Pancreas (tissue), 10 donors: ENCODE results near the gene SKA3. TPM values are rescaled to one million over a fixed set of nuclear protein-coding genes. Genes with fewer than 3 reads are reported as not detected.
"Not testable (repeated sequence)": the region's sequence is repeated elsewhere in the genome, so short reads cannot be mapped to it uniquely, and the experiment has no call there.

Source experiments
- ATAC-seq, 4 donors: fragments of 200-7000 bp; cut with Tn5 transposase; one replicate each; pipeline versions ENCODE4 v1.8.0 to v1.9.1; 2020; ENCODE audit warnings: mild to moderate bottlenecking in 4 of 4, moderate library complexity in 4 of 4
- DNase-seq, 6 donors: peaks; one replicate each; pipeline ENCODE4 v3.0.0-alpha.2; 2020
- FAIRE-seq: peaks from 2 replicates; lab custom pipeline; 2012; peaks lifted over from hg19 to GRCh38; lab: Jason Lieb, UNC
- H3K27ac ChIP-seq, 4 donors: fragments of 200-600 bp; sonication (generic); 1 replicate in 3 of 4; 2 replicates in 1 of 4; pipeline versions ENCODE4 v1.5.0 to v1.8.0; 2020
- H3K27me3 ChIP-seq, 4 donors: fragments of 200-600 bp; one replicate each; pipeline ENCODE4 v1.8.0; 2021
- H3K36me3 ChIP-seq, 3 donors: fragments of 200-600 bp; sonication (generic) in 1 of 3; one replicate each; pipeline versions ENCODE4 v1.5.0 to v1.8.0; 2020 to 2021
- H3K4me1 ChIP-seq, 3 donors: fragments of 200-600 bp; one replicate each; pipeline ENCODE4 v1.8.0; 2021
- H3K4me3 ChIP-seq, 4 donors: fragments of 200-600 bp; sonication (generic) in 2 of 4; one replicate each; pipeline versions ENCODE4 v1.5.0 to v1.8.0; 2020 to 2021
- H3K9me3 ChIP-seq, 4 donors: fragments of 200-600 bp; one replicate each; pipeline ENCODE4 v1.8.0; 2021
- WGBS, 2 donors: extraction: QIAGEN DNeasy Blood & Tissue Kit; methylation state at CpG; one replicate each; pipeline ENCODE4 v1.1.7; 2013; 5-methylcytosine and 5-hydroxymethylcytosine counted together
- intact Hi-C, 3 donors: fragments of 100-400 bp; cut with DNase I; formaldehyde crosslinking; loops; one replicate each; pipeline versions ENCODE4 v1.11.1 to v1.14.2; 2022
- polyA plus RNA-seq, 2 donors: library from polyadenylated mRNA; stranded (reverse); fragments of 200-250 nt; gene quantifications; one replicate each; pipeline ENCODE4 v1.2.3, GENCODE V29; 2013
- total RNA-seq, 6 donors: library from RNA; stranded (reverse); fragmentation: NEBNext Ultra II Directional in 4 of 6; extraction: Animal tissue kit (Norgen Biotek cat#: 25700) in 4 of 6; gene quantifications; one replicate each; pipeline versions ENCODE4 v1.2.1 to v1.2.4, GENCODE V29; 2021 to 2023
- TF ChIP-seq, protein P1 (sequence below), 4 donors: fragments of 200-600 bp; sonication (generic) in 3 of 4; IDR thresholded peaks; one replicate each; pipeline versions ENCODE4 v1.5.0 to v1.8.0; 2021; ENCODE audit warnings: antibody characterized with exemption in 4 of 4
- donor health status: healthy with polysubstance abuse.
- donor health status: DM: no; HTN: no; CAD: no; lungs with moderate emphysema.
- donor health status: DM: no; HTN: no; CAD: no.
- donor health status: control.
- donor health status: control.
- donor health status: Bipolar disorder and iron deficiency.
- donor health status: DM: yes; HTN: yes; CAD: no.
- donor health status: DM: no; HTN: no; CAD: no.
- donor health status: DM: no; HTN: no; CAD: no.
- donor health status: DM: yes; HTN: yes; CAD: no.

The SKA3 gene
- total and polyA plus RNA-seq, 8 donors: 0.11 to 1.2 (median 0.41) TPM; not detected in 1

DNA sequence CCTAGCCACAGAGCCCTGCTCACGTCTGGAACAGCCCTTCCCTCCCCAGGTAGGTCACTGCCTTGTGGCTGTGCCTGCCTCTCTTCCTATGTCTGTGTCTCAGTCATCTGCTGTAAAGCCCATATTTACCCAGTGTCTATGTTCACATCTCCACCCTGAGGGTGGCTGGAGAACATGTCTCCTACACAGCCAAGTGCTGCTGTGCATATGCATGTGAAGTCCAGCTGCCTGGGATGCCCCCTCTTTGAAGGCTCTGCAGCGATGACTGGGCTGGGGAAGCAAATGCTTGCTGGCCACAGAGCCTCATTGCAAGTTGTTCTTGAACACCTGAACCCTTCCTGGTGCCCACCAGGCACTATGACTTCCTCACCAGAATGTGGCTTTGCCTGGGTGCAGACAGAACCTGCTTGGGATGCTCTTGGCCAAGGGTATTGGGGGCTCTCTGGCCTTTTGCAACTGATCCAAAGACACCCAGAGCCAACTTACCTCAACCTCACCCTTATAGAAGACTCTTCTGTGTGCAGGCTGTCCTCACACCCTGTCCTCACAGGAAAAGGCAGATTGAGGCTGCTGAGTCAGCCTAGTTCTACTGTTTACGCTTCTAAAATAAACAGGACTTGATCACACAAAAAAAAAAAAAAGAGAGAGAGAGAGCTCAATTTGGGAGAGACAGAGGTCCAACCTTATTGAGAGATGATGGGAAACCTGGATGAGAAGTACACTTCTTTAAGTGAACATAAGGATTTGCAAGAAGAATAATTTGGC is 26.6 kb upstream of the SKA3 start:
- DNase-seq (no peak), ATAC-seq (no peak), FAIRE-seq (no peak)
- no peaks in the 10 kb centered on the region for H3K4me1 ChIP-seq
- H3K36me3 ChIP-seq: no peaks in the 10 kb centered on the region
- no peak overlapping the region for H3K4me3 ChIP-seq
- no peaks in the 10 kb centered on the region for H3K9me3 ChIP-seq
- TF ChIP-seq, protein P1, sequence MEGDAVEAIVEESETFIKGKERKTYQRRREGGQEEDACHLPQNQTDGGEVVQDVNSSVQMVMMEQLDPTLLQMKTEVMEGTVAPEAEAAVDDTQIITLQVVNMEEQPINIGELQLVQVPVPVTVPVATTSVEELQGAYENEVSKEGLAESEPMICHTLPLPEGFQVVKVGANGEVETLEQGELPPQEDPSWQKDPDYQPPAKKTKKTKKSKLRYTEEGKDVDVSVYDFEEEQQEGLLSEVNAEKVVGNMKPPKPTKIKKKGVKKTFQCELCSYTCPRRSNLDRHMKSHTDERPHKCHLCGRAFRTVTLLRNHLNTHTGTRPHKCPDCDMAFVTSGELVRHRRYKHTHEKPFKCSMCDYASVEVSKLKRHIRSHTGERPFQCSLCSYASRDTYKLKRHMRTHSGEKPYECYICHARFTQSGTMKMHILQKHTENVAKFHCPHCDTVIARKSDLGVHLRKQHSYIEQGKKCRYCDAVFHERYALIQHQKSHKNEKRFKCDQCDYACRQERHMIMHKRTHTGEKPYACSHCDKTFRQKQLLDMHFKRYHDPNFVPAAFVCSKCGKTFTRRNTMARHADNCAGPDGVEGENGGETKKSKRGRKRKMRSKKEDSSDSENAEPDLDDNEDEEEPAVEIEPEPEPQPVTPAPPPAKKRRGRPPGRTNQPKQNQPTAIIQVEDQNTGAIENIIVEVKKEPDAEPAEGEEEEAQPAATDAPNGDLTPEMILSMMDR (IDR thresholded peaks at IDR 0.05): no peak
- H3K27me3 ChIP-seq: no peaks in the 10 kb centered on the region
- no peak overlapping the region for H3K27ac ChIP-seq
- WGBS, 2 donors: 36 to 41% methylated on average over 3 of the region's 3 CpGs
- intact Hi-C loops: no loop called here

DNA sequence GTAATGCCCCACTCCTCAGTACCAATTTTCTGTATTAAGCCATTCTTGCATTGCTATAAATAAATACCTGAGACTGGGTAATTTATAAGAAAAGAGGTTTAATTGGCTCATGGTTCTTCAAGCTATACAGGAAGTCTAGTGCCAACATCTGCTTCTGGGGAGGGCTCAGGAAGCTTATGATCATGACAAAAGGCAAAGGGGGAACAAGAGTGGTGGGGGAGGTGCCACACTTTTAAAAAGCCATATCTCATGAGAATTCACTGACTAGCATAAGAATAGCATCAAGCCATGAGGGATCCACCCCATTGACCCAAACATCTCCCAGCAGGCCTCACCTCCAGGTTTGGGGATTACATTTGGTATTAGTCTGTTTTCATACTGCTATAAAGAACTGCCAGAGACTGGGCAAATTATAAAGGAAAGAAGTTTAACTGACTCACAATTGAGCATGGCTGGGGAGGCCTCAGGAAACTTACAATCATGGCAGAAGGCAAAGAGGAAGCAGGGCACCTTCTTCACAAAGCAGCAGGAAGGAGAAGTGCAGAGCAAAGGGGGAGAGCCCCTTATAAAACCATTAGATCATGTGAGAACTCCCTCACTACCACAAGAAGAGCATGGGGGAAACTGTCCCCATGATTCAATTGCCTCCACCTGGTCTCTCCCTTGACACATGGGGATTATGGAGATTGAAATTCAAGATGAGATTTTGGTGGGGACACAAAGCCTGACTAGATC is 25.3 kb upstream of the SKA3 start:
- H3K9me3 ChIP-seq, H3K4me1 ChIP-seq, H3K36me3 ChIP-seq, H3K27ac ChIP-seq, intact Hi-C loops, H3K27me3 ChIP-seq, ATAC-seq, DNase-seq, H3K4me3 ChIP-seq, FAIRE-seq: not testable (repeated sequence)

DNA sequence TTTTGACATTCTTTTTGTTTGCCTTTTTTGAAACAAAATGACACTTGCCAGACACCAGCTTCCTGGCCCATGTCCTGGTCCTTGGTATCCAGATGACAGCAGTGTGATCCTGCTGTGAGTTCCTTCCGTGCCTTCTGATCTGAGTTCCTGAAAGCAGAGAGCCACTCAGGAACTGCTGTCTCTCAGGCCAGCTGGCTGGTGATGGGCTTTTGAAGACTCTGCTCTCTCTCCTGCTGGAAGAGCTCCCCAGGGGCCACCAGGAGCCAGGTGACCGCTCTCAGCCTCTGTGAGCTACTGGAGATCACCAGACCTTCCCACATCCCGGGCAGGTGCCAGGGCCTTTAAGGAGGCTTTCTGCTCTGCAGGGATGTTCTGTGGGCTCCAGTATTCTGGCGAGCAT is 22.0 kb upstream of the SKA3 start:
- 54 to 58% methylated on average over 4 of the region's 4 CpGs for WGBS, 2 donors

DNA sequence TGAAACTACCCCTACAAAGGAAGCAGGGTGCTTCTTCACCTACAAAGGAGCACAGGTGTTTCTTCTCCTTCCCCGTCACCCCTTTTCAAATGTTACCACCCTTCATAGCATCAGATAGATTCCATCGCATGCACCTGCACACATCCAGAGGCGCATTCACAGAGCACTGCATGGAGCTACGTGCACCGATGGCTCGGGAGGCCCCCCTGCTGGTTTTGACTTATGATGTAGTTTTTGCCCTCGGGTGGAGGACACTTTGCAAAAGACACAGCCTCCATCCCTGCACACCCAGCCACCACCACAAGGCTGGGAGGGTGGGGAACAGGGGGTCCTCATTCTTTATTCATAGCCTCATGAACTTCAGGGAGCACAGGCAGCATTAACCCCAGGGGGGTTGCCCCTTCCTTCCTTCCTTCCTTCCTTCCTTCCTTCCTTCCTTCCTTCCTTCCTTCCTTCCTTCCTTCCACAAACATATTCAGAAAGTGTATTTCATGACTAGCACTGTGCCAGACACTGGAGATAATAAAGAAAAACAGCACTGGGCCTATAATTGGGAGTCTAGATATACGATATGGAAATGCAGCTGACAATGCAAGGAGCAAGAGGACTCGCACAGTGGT is 21.4 kb upstream of the SKA3 start:
- H3K4me3 ChIP-seq, ATAC-seq, H3K9me3 ChIP-seq, FAIRE-seq, H3K27me3 ChIP-seq, H3K4me1 ChIP-seq, DNase-seq, H3K27ac ChIP-seq, intact Hi-C loops, H3K36me3 ChIP-seq: not testable (repeated sequence)
- 68 to 77% methylated on average over 9 of the region's 9 CpGs for WGBS, 2 donors

More for the DNA sequence above, 22.0 kb upstream of the SKA3 start:
- intact Hi-C loops, DNase-seq, H3K27me3 ChIP-seq, H3K36me3 ChIP-seq, H3K27ac ChIP-seq, H3K4me1 ChIP-seq, H3K4me3 ChIP-seq, H3K9me3 ChIP-seq, ATAC-seq, FAIRE-seq: not testable (repeated sequence)

DNA sequence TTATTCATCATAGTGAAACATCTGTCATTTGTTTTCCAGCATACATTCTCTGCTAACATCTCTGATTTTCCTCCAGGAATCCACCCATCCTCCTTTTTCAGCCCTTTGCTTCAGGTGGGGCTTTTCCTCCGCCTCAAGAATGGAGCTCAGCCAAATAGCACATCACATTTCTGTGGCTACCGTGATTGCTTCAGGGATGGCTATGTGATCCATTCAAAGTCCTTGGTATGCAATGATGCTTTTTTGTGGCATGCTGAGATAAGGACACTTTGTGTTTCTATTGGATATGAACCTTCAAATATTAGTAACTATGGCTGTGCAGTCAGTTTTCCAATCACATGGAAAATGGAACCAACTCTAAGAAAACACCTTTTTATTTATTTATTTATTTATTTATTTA is 18.4 kb upstream of the SKA3 start:
- H3K36me3 ChIP-seq, H3K27ac ChIP-seq, H3K27me3 ChIP-seq, H3K9me3 ChIP-seq, FAIRE-seq, H3K4me3 ChIP-seq, H3K4me1 ChIP-seq, ATAC-seq, DNase-seq, intact Hi-C loops: not testable (repeated sequence)
- WGBS, 2 donors: 66 to 75% methylated on average over 2 of the region's 2 CpGs

DNA sequence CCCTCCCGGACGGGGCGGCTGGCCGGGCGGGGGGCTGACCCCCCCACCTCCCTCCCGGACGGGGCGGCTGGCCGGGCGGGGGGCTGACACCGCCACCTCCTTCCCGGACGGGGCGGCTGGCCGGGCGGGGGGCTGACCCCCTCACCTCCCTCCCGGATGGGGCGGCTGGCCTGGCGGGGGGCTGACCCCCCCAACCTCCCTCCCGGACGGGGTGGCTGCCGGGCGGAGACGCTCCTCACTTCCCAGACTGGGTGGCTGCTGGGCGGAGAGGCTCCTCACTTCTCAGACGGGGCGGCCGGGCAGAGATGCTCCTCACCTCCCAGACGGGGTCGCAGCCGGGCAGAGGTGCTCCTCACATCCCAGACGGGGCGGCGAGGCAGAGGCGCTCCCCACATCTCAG is 10.1 kb upstream of the SKA3 start:
- FAIRE-seq, intact Hi-C loops, ATAC-seq, H3K4me3 ChIP-seq, H3K4me1 ChIP-seq, H3K27me3 ChIP-seq, DNase-seq, H3K36me3 ChIP-seq, H3K27ac ChIP-seq, H3K9me3 ChIP-seq: not testable (repeated sequence)
- WGBS, 2 donors: 91 to 93% methylated on average over 15 to 25 of the region's 35 CpGs

DNA sequence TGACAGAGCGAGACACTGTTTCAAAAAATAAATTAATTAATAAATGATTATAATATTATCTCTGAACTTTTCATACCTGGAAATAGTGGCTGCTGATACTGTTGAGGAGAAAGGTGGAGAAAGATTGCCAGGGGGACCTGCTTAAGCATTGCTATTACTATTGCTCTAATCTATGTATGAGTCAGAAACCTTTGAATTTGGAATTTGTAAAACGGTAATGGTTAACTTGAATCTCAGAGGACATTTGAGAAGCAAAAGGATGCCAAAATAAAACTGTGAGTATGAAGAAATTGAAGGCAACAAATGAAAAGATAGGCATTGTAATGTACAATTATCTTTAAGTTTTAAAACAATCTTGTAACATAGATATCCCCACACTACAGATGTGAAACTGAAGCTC is 5.3 kb upstream of the SKA3 start:
- Histone ChIP-seq H3K27me3 (no peaks in the 10 kb centered on the region), H3K4me3 (no peak overlapping the region), H3K9me3 (no peaks in the 10 kb centered on the region), H3K36me3 (no peaks in the 10 kb centered on the region), H3K27ac (no peak overlapping the region), H3K4me1 (peaks cover 6 to 9% (median 8%) of the 10 kb centered on the region in 3 donors)
- TF ChIP-seq, protein P1 (IDR thresholded peaks at IDR 0.05): no peak
- ATAC-seq: no peak
- intact Hi-C loops: no loop called here
- FAIRE-seq: no peak
- 77 to 89% methylated on average over 2 of the region's 2 CpGs for WGBS, 2 donors
- DNase-seq: no peak
